ENCODE results near the gene KATNB1. TPM values are rescaled to one million over a fixed set of nuclear protein-coding genes. Genes with fewer than 3 reads are reported as not detected.
A peak's percentile ranks its signal among the peaks of the same experiment; 100 is the strongest.

The KATNB1 gene
- total RNA-seq, 1 experiment from 2014 or later: 30.6 TPM

DNA sequence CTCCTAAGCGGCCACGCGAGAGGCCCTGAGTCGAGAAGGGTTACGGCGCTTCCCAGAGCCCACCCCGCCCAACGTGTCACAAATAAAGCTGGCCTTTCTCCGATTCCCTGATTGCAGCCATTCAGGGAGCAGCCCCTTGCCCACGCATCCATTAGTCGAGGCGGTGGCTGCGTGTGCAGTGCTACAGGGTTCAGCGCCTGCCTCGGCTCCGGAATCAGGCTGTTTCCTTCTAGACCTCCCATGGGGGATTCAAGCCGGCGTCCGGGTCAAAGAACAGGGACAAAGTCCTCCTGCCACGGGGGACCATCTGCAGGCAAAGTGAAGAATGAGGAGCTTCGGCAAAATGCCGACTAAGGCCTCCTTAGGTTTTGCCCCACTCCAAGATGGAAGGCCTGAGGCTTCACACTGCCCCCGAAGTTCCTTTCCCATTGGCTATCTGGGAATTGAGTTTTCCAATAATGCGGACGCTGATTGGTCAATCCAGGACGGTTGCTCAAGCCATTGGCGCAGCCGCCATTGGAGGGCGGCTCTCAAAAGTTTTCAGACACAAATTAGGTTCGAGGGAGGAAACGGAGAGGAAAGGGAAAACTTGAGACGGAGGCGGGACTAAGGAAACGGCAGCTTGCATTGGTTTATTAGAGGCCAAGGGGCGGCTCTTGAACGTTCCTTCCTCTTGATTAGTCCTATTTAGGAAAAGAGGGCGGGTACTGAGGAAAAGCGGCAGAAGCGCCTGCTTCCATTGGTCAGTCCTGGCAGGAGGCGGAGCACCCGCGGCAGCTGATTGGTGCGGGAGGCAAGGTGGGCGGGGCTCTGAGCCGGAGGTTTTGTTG lies 430 bp upstream of the KATNB1 start:
- ChIA-PET POLR2A (interaction anchor here (0.6 to 2.3 kb wide), 21 partner anchors 11 to 392 kb away, joined by 3 to 10 read pairs (median 3); partner anchors contain the start of gene USB1), CTCF (interaction anchor here (0.7 to 2.9 kb wide), 6 partner anchors 9 to 145 kb away, joined by 3 to 21 read pairs (median 6); no protein-coding TSS in a partner anchor)
- DNase-seq (ENCODE audit: unreplicated experiment): peak; percentile 100
- TF ChIP-seq, protein P1, sequence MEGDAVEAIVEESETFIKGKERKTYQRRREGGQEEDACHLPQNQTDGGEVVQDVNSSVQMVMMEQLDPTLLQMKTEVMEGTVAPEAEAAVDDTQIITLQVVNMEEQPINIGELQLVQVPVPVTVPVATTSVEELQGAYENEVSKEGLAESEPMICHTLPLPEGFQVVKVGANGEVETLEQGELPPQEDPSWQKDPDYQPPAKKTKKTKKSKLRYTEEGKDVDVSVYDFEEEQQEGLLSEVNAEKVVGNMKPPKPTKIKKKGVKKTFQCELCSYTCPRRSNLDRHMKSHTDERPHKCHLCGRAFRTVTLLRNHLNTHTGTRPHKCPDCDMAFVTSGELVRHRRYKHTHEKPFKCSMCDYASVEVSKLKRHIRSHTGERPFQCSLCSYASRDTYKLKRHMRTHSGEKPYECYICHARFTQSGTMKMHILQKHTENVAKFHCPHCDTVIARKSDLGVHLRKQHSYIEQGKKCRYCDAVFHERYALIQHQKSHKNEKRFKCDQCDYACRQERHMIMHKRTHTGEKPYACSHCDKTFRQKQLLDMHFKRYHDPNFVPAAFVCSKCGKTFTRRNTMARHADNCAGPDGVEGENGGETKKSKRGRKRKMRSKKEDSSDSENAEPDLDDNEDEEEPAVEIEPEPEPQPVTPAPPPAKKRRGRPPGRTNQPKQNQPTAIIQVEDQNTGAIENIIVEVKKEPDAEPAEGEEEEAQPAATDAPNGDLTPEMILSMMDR (IDR thresholded peaks at IDR 0.05; ENCODE audit: unreplicated experiment): no peak
- Mint-ChIP-seq H3K4me1 (ENCODE audit: insufficient read depth, unreplicated experiment) (peaks cover 23% of the 10 kb centered on the region), H3K9me3 (ENCODE audit: unreplicated experiment) (peaks cover under 1% of the 10 kb centered on the region), H3K27ac (ENCODE audit: low read depth, unreplicated experiment) (peak overlapping the region; percentile 96), H3K27me3 (ENCODE audit: insufficient read depth, unreplicated experiment) (no peaks in the 10 kb centered on the region), H3K4me3 (ENCODE audit: unreplicated experiment) (peak overlapping the region; percentile 93), H3K36me3 (ENCODE audit: insufficient read depth, unreplicated experiment) (no peaks in the 10 kb centered on the region)
- intact Hi-C loops (cut with micrococcal nuclease): loop anchor here (1.0 to 5.0 kb wide), 2 partner anchors 143 to 159 kb away; no protein-coding TSS in a partner anchor
- BruUV-seq (replicated peaks): no TSS peak

DNA sequence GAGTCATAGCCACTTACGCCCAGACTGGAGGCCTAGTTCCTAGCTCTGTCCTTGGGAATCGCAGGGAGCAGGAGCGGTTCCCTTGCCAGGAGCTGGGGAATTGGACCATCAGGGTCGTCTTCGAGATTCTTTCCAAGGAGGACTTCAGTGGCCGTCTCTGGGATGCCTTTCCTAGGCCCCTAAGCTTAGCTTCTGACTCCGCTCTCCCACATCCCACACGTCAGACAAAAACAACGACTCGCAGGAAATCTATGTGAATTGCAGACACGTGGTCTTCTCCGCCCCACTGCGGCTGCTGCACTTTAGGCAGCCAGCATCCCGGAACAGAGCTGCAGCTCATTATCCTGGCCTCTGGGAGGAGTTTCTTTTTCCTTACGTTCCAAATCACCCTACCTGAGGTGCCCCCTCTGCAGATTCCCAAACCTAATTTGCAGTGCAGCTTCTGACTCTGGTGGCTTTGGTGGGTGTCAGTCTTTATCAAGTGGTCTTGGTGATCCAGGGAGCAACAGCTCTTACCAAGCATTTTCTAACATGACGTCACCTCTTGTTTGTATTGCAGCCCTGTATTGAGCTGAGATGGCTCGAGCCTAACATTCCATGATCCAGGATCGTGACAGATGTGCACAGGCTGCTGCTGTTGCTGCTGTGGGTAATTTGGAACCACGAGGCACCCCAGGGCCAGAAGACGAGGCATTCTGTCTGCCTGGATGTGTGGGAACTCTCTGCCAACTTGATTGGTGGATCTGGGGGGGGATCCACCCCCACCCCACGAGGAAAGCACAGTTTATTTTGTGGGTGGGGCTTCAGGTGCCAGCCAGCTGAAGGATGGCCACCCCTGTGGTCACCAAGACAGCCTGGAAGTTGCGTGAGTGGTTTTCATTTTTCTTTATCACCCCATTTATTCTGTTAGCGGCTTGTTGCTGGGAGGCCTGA lies 1.1 kb downstream of the KATNB1 start:
- DNase-seq (ENCODE audit: unreplicated experiment): peak; percentile 52
- H3K36me3 Mint-ChIP-seq (ENCODE audit: insufficient read depth, unreplicated experiment): no peaks in the 10 kb centered on the region
- ChIA-PET POLR2A (interaction anchor here (0.9 to 2.3 kb wide), 7 partner anchors 9 to 391 kb away, joined by 3 to 7 read pairs (median 3); no protein-coding TSS in a partner anchor), CTCF (interaction anchor here (0.6 to 2.9 kb wide), 11 partner anchors 15 to 438 kb away, joined by 3 to 21 read pairs (median 6); no protein-coding TSS in a partner anchor)
- TF ChIP-seq, protein P1 (IDR thresholded peaks at IDR 0.05; ENCODE audit: unreplicated experiment): no peak
- no peaks in the 10 kb centered on the region for H3K27me3 Mint-ChIP-seq (ENCODE audit: insufficient read depth, unreplicated experiment)
- H3K4me3 Mint-ChIP-seq (ENCODE audit: unreplicated experiment): peak overlapping the region; percentile 93
- BruUV-seq (replicated peaks): no TSS peak
- peak overlapping the region; percentile 96 for H3K27ac Mint-ChIP-seq (ENCODE audit: low read depth, unreplicated experiment)
- intact Hi-C loops (cut with micrococcal nuclease): loop anchor here (5.0 kb wide), 1 partner anchor 144 kb away; no protein-coding TSS in a partner anchor
- peaks cover 18% of the 10 kb centered on the region for H3K4me1 Mint-ChIP-seq (ENCODE audit: insufficient read depth, unreplicated experiment)
- H3K9me3 Mint-ChIP-seq (ENCODE audit: unreplicated experiment): no peaks in the 10 kb centered on the region

DNA sequence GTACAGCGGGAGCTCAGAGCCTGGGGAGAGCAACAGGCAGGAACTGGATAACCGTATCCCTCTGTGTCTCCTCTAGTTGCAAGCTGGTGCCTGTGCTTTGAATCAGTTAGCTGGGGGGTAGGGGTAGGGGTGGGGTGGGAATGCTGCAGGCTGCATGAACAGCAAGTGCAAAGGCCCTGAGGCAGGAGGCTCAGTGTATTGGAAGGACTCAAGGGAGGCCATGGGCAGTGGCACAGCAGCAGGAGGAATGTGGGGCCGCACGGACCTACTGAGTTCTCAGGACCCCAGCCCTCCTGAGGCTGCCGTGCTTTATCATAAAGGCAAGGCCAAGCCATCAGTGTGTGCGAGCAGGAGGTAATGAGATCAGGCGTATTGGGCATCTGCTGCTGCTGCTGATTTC lies 3.3 kb downstream of the KATNB1 start:
- no peak overlapping the region for H3K27ac Mint-ChIP-seq (ENCODE audit: low read depth, unreplicated experiment)
- no peak overlapping the region for H3K4me3 Mint-ChIP-seq (ENCODE audit: unreplicated experiment)
- peaks cover 5% of the 10 kb centered on the region for H3K36me3 Mint-ChIP-seq (ENCODE audit: insufficient read depth, unreplicated experiment)
- H3K9me3 Mint-ChIP-seq (ENCODE audit: unreplicated experiment): no peaks in the 10 kb centered on the region
- no peak for DNase-seq (ENCODE audit: unreplicated experiment)
- intact Hi-C loops (cut with micrococcal nuclease): loop anchor here (5.0 kb wide), 1 partner anchor 147 kb away; no protein-coding TSS in a partner anchor
- no peaks in the 10 kb centered on the region for H3K27me3 Mint-ChIP-seq (ENCODE audit: insufficient read depth, unreplicated experiment)
- ChIA-PET POLR2A (no interaction called here), CTCF (interaction anchor here (1.1 to 1.2 kb wide), 2 partner anchors 17 to 148 kb away, joined by 3 read pairs; no protein-coding TSS in a partner anchor)
- BruUV-seq (replicated peaks): no TSS peak
- H3K4me1 Mint-ChIP-seq (ENCODE audit: insufficient read depth, unreplicated experiment): peaks cover 11% of the 10 kb centered on the region
- TF ChIP-seq, protein P1 (IDR thresholded peaks at IDR 0.05; ENCODE audit: unreplicated experiment): no peak

Measured in MCF 10A (cell line).